GM20000 (cell line): ENCODE data around the gene PLEKHA6.

Source experiments
- DNase-seq: peaks from one replicate; pipeline ENCODE4 v3.0.0; 2012; ENCODE audit warnings: low spot score
- CTCF ChIP-seq: IDR thresholded peaks from 2 replicates; pipeline ENCODE4 v1.5.1; 2012; ENCODE audit warnings: mild to moderate bottlenecking, control low read depth; ENCODE audit errors: extremely low read depth, missing control alignments

The PLEKHA6 gene

DNA sequence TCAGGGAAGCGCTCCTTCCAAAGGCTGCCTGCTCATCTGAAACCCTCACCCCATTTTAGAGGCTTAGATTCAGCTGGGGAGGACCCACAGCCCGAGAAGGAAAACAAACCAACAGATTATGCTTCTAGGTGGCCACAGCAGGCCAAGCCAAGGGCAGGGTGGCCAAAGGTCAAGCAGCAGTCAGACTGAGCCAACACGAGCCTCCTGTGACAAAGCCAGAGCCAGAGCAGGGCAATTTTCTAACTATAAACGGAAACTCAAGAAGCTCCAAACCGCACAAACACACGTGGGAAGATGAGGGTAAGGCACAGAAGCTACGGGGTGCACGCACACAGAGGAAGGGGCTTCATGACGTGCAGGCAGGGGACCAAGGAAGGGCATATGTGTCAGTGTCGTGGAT is 64.1 kb downstream of the PLEKHA6 start:
- no peak for TF ChIP-seq CTCF
- DNase-seq, result no peak

GRCh38 chr1:204294357-204294756 is 65.4 kb downstream of the PLEKHA6 start:
- TF ChIP-seq CTCF, result no peak
- DNase-seq, result no peak

GRCh38 chr1:204293605-204294337 is 66.0 kb downstream of the PLEKHA6 start:
- no peak for TF ChIP-seq CTCF
- DNase-seq, result no peak

GRCh38 chr1:204292740-204293139 is 67.0 kb downstream of the PLEKHA6 start:
- no peak for TF ChIP-seq CTCF
- no peak for DNase-seq

DNA sequence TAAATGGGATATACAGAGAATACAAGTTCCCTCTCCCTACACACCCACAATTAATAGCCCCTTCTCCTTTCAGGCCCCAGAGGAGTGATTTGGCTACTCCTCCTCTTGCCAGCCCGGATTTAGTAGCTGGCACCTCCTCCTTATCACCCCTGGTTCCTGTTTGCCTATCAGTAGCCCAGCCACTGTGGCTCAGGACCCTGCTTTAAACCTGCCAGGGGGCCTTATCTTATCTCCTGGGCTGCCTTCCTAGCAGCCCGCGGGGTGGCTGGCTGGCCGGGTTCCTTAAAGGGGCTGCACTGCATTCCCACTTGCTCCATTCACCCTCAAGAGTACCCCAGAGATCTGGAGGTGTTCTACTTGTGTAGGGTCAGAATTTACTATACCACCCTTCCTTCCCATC is 70.4 kb downstream of the PLEKHA6 start:
- TF ChIP-seq CTCF, result no peak
- no peak for DNase-seq

- no peak for TF ChIP-seq CTCF
- no peak for DNase-seq
Measured at GRCh38 chr1:204288021-204288588, 71.6 kb downstream of the PLEKHA6 start.

DNA sequence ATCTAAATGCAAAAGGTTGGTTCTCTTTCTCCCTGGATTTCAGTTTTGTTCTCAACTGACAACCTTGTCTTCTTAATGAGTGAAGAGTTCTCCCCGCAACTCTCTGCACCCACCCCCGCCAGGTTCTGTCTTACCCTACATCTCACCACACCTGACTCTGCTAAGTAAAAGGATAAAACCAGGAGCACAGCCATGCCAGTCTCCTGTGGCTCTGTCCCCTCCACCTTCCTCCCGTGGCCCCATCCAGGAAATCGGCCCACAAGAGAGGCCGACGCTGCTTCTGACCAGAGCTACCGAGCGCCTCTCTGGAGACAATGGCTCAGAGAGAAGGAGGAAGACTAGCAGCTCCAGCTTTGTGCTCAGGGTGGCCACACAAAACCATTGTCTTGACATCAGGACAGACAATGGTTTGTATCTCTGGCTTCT is 72.2 kb downstream of the PLEKHA6 start:
- TF ChIP-seq CTCF, result no peak
- no peak for DNase-seq
